Epidermal melanocyte (primary cell): ENCODE results near the gene PRR16.

Source experiments
- DNase-seq: peaks from one replicate; pipeline ENCODE4 v3.0.0; 2011; ENCODE audit warnings: low spot score; ENCODE audit not compliant: insufficient read length

PRR16 gene

GRCh38 chr5:120717381-120717780, 253.3 kb downstream of the PRR16 start:
- no peak for DNase-seq

- no peak for DNase-seq
Measured at GRCh38 chr5:120730214-120730613, 266.1 kb downstream of the PRR16 start.

GRCh38 chr5:120734033-120734432, 269.9 kb downstream of the PRR16 start:
- no peak for DNase-seq

GRCh38 chr5:120735076-120735475, 271.0 kb downstream of the PRR16 start:
- DNase-seq: no peak
